NCI-H2227 (cell line): Measurements from ENCODE around the gene SARM1.

Experiments used
- DNase-seq: peaks from one replicate; lab custom pipeline; 2025; ENCODE audit not compliant: unreplicated experiment; lab: John Stamatoyannopoulos, UW

The SARM1 gene

DNA sequence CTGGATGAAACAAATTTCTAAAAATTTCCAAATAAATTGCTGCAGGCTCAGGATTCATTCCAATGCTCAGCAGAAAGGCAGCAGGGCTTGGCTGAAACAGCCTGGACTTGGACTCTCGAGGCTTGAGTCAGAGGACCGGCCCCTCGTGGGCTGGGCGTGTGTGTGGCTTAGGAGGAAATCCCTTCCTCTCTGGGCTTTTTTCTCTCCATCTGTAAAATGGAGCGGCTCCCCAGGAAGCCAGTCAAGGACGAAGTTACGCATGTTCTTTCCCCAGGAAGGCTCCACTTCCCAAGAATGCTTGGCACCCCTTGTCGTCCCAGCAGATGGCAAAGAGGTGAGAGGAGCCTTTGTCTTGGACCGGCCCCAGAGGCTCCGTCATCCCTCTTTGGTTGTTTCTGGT lies 21.0 kb downstream of the SARM1 start:
- DNase-seq = no peak

DNA sequence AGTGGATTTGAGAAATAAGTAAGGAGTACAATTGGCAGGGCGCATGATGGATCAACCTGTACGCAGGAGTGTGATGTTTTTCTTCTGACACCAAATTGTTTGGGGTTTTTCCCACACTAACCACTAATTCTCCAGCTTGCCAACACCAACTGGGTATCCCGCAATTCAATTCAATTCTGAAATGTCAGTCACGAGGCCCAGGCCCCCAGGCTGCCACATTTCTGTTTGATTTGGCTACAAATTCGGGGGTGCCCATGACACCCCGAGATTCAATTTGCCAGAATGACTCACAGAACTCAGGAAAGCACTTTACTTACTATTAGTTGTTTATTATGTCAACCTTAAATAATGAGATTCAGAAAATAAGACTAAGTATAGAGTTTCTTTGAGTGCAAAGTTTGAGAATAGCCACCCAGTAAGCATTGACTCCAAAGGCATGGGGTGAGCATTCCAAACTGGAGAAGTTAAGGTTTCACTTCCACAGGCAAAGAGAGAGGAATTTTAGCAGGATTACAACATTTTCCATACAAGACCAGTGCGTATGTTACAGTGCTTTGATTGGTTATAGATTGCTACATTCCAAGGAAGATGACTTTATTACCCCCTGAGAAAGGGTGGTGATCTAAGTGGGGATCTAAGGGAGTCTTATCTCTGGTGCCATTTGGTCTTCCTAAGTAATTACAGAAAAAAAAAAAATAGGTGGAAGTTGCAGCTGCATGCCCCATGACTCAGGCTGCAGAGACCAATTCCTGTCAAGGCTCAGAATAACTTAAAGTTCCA lies 23.0 kb downstream of the SARM1 start:
- no peak for DNase-seq

DNA sequence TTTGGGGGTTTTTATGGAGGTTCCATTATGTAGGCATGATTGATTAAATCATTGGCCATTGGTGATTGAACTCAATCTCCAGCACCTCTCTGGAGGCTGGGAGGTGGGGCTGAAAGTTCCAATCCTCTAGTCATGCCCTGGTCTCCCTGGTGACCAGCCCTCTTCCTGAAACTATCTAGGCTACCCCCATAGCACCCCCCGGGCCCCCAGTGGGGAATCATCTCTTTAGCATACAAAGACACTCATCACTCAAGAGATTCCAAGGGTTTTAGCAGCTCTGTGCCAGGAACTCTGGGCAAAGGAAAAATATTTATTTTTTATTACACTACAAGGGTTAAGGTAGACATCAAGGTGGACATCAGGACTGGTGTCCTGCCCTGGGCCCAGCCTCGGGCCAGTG lies 23.9 kb downstream of the SARM1 start:
- no peak for DNase-seq

DNA sequence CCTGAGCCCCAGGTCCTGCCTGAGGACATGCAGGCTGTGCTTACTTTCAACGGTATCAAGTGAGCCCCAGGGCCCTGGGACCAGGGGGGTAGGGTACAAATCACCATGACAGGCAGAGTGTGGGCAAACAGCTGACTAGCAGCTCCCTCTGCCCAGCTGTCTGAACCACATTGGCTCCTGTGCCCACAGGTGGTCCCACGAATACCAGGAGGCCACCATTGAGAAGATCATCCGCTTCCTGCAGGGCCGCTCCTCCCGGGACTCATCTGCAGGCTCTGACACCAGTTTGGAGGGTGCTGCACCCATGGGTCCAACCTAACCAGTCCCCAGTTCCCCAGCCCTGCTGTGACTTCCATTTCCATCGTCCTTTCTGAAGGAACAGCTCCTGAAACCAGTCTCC lies 24.5 kb downstream of the SARM1 start:
- no peak for DNase-seq

DNA sequence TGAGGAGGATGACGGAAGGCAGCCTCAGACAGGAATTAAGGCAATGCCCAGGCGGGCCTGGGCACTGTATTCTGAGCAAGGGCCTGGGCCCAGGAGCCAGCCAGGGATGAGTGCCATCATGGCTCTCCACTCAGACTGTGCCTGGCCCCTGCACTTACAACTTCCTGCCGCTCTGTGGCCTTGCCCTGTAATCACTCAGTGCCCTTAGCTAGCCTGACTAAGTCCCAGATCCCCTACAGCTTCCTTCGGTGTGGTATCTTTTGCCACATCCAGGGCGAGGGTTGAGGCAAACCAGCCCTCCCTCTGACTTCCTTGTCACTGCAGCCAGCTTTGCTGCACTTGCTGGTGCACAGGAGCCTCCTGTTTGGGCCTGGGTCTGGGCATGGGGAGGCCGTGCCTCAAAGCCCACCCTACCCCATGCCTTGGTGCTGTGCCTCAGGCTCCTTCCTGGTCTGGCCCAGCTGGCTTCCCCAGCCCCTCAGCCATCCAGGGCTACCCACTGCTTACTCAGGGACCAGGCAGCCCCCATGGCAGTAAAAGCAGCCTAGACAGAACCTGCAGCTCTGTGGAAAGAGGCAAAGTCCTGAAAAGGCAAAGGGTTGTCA lies 25.2 kb downstream of the SARM1 start:
- no peak for DNase-seq

DNA sequence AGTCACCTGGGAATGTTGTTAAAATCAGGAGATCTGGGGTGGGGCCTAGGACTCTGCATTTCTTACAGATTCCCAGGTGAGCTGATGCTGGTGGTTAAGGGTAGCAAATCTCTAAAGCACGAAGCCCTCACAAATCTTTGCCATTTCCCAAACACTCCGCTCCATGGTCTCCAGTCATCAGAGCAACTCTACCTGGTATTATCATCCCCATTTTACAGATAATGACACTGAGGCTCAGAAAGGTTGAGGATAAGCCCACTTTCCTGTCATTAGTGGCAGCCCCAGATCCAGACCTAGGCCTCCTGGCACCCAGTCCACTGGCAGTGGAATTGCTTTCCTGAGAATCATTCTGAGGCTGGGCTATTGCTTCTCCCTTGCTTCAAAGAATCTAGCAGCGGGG lies 25.8 kb downstream of the SARM1 start:
- no peak for DNase-seq

DNA sequence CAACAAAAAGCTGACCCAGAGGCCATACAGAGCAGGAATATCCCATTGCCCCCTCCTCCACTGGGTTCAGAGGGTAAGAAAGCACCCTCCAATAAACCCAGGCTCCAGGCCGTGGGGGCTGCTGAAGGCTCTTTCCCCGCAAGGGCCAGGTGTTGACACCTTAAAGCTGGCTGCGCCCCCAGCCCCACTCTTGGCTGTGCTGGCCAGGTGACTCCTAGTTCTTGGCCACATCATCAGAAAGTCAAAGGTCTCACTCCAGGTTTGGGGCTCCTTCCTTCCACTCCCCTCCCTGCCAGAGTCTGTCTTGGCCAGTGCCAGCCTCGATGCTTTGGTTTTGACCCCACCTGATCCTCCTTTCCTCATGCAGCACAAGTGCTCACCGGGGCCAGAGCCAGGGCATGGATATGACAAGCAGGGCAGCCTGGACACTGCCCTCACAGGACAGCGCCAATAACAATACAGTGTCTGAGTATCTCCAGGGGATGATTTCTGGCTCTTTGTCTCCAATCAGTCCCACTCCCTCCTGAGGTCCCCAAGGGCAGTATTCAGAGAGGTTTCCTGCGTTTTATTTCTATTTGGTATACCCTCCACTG lies 26.3 kb downstream of the SARM1 start:
- no peak for DNase-seq

DNA sequence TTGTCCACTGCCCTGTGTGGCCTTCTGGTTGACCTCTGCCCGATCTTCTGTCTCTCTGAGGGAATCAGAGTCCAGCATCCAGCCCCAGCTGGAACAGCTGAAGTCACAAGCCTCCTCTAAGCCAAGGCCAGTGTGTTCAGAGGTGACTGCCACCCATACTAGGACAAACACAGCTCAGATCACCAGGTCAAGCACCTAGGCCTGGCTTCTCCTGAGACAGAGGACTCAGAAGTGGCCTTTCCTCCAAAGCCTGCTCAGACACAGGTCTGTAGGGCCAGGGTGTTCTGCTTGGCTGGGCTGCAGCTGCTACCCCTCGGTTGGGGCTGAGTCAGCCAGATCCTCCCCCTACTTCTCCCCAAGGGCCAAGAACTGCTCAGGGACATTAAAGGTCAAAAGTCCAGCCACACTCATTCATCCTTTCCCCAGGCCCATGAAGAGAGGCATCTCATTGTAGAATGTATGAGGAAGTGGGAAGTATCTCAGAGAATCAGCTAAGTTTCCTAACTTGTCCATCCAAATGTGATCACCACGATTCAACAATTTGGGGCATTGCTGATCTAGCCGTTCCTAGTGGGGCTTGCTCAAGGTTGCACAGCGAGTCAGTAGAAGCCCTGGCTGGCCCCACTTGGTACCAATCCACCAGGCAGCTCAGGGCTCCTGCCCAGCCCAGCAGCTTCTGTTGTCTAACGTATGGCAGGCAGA lies 26.9 kb downstream of the SARM1 start:
- DNase-seq = no peak

DNA sequence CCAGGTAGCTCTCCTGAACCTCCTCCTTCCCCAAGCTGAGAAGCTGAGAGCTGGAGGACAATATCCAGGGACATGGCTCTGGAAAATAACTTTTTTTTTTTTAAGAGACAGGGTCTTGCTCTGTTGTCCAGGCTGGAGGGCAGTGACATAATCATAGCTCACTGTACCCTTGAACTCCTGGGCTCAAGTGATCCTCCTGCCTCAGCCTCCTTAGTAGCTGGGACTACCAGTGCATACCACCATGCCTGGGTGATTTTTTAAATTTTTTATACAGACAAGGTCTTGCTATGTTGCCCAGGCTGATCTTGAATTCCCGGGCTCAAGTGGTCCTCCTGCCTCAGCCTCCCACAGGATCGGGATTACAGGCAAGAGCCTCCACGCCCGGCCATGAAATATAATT lies 28.3 kb downstream of the SARM1 start:
- DNase-seq = no peak

DNA sequence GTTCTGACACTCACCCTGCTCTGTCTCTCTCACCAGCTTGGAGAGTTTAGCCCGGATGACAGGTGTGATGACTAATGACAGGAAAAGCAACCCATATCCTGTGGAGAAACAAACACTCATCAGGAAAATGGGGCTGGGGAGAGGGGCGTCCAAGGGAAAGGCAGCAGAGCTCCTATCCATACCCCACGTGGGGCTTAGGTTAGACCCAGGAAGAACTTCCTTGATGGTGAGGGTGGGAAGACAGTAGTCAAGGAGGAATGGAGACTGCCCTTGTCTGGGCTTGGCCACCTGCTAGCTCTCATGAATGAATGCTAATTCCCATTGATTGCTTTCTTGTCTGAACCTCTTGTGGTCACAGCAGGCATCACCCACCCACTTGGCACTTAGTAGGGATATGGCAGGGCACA lies 30.7 kb downstream of the SARM1 start:
- DNase-seq = no peak

DNA sequence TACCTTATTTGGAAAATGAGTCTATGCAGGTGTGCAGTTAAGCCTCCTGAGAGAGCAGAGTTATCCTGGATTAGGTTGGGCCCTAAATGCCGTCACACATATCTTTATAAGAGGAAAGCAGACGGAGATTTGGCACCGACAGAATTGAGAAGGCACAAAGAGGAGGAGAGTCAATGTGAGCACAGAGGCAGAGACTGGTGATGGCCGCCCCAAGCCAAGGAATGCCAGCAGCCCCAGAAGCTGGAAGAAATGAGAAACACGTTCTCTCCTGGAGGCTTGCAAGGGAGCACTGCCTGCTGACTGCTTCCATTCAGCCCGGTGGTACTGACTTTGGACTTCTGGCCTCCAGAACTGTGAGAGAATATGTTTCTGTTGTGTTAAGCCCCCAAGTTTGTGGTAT lies 31.4 kb downstream of the SARM1 start:
- DNase-seq = no peak

DNA sequence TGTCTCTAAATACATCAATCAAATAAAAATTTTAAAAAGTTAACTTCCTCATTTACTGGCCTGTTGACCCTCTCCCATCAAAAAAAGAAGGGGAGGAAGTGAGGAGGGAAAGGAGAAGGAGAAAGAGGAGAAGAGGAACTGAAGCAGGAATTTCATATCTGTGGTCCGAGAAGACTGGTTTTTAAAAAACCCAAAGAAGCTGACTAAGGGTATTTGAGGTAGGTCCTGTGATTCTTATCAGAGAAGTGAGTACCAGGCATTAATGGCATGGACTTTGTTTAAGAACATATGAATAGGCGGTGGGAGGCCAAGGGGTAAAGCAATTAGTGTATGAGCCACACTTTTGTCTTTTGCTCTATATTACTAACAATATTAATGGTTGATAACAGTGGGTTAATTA lies 32.5 kb downstream of the SARM1 start:
- no peak for DNase-seq

DNA sequence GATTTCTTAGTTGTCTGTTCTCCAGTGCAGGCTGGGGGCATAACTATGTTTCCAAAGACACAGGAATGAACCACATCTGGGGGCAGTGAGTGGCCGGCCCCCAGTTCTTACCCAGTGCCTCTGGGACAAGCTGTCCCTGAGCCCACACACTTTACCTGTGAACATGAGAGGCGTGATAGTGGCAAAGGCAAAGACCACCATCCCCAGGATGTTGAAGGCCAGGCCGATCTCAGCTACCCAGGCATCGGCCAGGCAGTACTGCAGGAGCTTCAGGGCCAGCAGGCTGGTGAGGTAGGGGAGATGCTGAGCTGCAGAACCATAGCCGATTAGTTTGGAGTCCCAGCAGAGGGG lies 32.9 kb downstream of the SARM1 start:
- DNase-seq = no peak

DNA sequence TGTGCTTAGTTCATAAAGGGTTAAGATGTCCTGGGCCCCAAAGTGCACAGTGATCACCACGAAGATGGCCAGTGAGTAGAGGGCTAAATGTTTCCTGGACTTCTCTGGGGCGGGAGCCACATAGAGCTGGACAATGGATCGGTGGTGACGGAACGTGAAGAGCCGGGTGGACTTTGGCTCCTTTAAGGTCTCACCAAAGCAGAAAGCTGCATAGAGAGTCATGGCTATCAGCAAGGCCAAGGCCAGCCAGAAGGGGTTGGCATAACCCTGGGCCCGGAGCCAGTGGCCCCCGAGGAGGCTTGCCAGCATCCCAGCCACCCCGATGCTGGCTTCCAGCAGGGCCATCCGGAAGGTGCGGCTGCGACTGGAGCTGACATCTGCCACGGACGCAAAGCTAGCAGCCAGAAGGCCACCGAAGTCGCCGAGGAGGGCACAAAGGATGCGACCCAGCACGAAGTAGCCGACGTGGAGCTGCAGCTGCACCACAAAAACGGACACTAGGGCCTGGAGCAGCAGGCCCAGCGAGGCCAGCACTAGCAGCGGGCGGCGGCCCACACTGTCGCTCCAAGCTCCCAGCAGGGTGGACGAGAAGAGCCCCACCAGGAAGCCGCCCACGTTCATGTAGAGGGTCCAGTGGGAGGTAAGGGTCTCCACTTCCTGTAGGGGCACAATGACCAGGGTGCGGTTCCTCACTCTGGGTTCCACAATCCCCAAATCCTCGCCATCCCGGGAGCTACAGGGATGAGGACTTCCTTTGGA lies 33.5 kb downstream of the SARM1 start:
- DNase-seq = peak; percentile 28

DNA sequence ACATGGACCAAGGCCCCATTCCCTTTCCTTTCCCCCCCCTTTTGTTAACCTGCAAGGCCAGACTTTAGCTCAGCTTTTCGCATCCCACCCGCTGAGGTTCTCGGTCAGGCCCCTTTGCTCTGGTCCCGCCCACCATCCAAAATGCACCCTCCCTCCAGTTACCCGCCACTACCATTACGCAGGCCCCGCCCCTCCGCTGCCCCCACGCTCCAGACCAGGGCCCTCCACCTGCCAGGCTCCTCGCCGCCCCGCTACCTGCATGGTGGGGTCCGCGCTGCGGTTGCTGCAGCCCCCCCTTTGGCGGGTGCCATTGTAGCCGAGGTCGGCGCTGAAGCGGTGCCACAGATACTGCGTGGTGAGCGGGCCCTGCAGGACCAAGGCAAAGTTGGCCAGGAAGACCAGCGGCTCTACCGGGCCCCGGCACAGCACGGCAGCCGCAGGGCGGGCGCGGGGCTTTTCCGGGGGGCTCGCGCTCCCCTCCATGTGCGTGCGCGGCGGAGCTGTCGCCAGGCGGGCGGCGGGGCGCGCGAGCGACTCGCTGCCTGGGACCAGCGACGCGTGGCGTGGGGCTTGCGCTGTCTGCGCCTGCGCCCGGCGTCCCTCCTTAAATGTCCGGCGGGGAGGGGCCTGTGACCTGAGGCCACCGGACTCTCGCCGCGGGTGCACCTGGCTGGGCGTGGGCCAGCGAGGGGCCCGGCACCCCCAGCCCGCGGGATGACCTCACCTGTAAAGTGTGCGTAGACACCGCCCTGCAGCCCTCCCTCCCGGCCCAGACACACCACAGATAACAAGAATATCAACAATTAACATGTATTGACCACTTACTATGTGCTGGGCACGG lies 34.4 kb downstream of the SARM1 start, which contains the start of gene SLC46A1:
SLC46A1 (minus strand) TSS at position 581 of the 841 bp plus-strand sequence; CDS start at position 483, 98 bp downstream.
- DNase-seq = peak; percentile 69

DNA sequence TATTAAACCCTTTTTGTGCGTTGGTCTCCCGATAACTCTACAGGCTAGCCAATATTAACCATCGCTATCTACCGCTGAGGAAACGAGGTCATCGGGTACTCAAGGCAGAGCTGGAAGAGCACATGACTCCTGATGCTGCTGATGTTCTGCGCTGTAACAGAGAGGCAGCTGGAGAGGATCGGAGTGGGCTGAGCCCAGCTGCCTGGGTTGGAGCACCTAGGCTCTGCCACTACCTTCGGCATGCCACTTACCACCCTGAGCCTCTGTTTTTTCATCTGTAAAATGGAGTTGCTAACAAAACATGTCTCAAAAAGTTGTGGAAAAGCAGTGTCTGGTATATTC lies 35.0 kb downstream of the SARM1 start:
- peak; percentile 32 for DNase-seq

DNA sequence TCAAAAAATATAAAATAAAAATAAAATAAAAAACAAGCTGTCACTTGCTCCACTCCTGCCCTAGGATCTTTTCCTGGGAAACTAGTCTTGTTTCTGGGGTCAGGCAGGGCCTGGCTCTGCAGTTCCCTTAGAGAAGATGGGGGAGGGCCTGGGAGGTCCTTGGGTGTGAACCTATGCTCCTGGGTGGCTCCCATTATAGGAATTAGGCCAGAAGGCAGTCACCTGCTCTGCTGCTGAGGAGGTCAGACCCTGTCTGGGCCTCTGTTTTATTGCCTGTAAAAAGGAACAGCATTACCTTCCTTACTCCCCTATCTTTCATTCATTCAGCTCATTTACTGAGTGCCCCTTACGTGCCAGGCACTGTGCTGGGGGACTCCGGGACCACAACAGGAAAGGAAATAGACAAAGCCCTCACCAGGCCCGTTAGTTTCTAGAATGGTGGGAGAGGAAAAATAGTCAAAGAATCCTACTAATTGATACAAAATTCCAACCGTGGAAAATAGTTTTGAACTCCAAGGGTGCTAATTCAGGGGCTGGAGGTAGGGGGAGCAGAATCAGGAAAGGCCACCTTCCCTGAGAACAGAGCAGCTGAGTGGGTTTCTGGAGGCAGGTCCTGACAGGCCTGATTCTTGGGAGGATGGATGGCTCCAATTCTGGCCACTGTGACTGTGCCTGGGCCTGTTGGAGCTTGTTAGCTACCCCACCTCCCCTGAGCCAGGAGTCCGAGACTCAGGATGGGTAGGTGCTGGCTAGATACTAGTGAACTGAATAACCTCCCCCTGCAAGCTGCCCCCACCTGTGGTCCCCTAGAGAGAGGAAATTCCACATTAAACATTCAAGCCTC lies 35.9 kb downstream of the SARM1 start:
- DNase-seq = peak; percentile 35

DNA sequence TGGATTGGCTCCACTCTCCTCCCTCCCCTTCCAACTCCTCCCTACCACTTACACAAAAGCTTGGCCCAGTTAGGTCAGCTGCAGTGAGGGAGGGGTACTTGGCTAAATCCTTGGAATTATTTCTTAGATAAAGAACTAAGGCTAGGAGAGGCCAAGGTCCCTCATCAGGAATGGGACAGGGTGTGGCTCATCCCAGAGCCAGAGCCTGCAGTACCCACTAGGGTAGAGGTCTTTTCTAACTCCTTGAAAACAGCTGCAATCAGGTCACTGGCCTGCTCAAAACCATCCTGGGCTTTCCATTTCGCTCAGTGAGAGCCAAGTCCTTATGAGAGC lies 36.4 kb downstream of the SARM1 start:
- no peak for DNase-seq

DNA sequence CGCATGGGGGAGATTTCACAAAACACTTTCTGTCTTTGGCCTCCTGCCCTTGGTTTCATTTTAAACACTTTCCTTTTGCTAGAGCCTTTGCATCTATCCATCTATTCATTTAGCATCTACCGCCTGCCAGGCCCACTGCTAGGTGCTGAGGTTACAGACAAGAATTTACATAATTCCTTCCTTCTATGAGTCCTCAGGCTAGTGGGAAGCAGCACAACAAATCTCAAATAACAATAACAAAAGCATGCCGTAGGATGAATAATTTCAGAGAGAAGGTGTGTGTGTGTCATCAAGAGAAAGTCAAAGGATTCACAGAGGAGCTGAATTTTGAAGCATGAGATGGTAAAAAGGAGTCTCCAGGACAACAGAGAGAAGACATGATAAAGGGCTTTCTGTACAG lies 40.6 kb downstream of the SARM1 start:
- no peak for DNase-seq

DNA sequence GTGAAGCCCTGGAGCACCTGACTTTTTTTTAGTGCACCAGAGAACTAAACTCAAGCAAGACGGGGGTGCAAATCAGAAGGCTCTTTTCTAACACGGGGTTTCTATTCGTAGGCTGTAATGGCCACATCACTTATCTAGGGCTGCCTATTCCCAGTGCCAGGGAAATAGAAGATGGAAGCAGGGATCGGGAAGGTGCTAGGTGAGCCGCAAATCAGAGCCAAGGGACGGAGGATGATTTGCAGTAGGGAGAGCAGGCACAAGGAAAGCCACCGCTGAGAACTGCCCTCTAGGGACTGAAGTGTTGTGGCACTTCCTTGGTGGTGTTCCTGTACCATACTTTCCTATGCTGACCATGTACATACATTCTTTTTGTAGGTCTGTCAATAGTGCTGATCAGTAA lies 42.3 kb downstream of the SARM1 start:
- no peak for DNase-seq
